RWPE2 (cell line): ENCODE data around the gene PRDX3.

Experiments
- ATAC-seq: fragments of 200-7000 bp; cut with Tn5 transposase; 3 replicates; pipeline ENCODE4 v1.9.1; 2021; ENCODE audit warnings: low read depth
- DNase-seq: peaks from one replicate; pipeline ENCODE4 v3.0.0-alpha.2; 2020; ENCODE audit warnings: low spot score
- H3K27ac ChIP-seq: fragments of 450-650 bp; 2 replicates; pipeline ENCODE4 v1.5.1; 2017; ENCODE audit warnings: mild to moderate bottlenecking; ENCODE audit not compliant: poor library complexity, severe bottlenecking
- H3K27me3 ChIP-seq: fragments of 250-450 bp; sonication (Bioruptor Pico); 2 replicates; pipeline ENCODE4 v1.5.1; 2021; ENCODE audit warnings: mild to moderate bottlenecking, moderate library complexity; ENCODE audit not compliant: insufficient read depth, poor library complexity, severe bottlenecking
- H3K36me3 ChIP-seq: fragments of 250-450 bp; sonication (Bioruptor Pico); 2 replicates; pipeline ENCODE4 v1.5.1; 2020; ENCODE audit warnings: low read depth, mild to moderate bottlenecking, moderate library complexity
- H3K4me1 ChIP-seq: fragments of 250-450 bp; sonication (Bioruptor Pico); 2 replicates; pipeline ENCODE4 v1.5.1; 2021; ENCODE audit warnings: mild to moderate bottlenecking, moderate library complexity; ENCODE audit not compliant: insufficient read depth, poor library complexity, severe bottlenecking
- H3K4me3 ChIP-seq: fragments of 250-450 bp; sonication (Bioruptor Pico); 2 replicates; pipeline ENCODE4 v1.5.1; 2021; ENCODE audit warnings: mild to moderate bottlenecking, moderate library complexity; ENCODE audit not compliant: severe bottlenecking
- H3K9me3 ChIP-seq: fragments of 250-450 bp; sonication (Bioruptor Pico); 2 replicates; pipeline ENCODE4 v1.5.1; 2021; ENCODE audit warnings: mild to moderate bottlenecking, moderate library complexity; ENCODE audit not compliant: severe bottlenecking
- TF ChIP-seq, protein P1 (sequence below): fragments of 450-650 bp; IDR thresholded peaks from one replicate; pipeline ENCODE4 v1.5.1; 2017; ENCODE audit warnings: mild to moderate bottlenecking, moderate library complexity; ENCODE audit not compliant: poor library complexity, severe bottlenecking

The PRDX3 gene

DNA sequence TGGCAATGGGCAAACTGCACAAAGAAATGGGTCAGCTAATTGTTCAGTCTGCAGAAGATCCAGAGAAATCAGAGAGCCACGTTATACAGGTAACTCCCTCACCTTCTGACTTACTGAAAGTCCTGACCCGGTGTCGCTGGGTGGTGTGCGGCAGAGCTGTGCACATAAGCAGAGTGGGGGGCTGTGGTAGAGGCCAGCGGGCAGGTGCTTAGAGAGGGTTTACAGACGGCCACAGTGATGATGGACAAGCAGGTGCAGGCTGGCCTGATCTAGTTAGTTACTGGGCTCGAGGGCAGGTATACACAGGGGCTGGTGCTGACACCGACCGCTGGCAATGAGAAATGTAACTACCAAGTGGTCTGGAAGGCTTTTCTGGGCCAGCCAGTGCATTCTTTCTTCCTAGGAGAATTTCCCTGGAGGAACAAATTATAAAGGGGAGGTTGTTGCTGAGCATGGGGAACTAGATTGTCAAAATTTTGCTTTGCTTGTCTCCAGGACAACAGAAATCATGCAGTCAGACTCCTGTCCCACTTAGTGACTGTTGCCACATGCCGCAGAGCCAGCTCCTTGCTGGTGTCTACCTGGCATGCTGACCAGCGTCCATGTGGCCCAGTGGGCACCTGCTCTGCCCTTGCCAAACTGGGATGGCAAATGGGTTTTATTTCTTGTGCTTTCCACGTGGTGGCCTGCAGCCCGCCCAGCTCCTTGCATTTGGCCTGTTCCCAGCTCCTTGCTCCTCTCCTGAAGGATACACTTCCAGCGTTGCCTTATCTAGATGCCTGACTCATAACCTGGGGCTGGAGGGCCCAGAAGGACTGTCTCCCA lies 45.9 kb downstream of the PRDX3 start:
- TF ChIP-seq, protein P1, sequence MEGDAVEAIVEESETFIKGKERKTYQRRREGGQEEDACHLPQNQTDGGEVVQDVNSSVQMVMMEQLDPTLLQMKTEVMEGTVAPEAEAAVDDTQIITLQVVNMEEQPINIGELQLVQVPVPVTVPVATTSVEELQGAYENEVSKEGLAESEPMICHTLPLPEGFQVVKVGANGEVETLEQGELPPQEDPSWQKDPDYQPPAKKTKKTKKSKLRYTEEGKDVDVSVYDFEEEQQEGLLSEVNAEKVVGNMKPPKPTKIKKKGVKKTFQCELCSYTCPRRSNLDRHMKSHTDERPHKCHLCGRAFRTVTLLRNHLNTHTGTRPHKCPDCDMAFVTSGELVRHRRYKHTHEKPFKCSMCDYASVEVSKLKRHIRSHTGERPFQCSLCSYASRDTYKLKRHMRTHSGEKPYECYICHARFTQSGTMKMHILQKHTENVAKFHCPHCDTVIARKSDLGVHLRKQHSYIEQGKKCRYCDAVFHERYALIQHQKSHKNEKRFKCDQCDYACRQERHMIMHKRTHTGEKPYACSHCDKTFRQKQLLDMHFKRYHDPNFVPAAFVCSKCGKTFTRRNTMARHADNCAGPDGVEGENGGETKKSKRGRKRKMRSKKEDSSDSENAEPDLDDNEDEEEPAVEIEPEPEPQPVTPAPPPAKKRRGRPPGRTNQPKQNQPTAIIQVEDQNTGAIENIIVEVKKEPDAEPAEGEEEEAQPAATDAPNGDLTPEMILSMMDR: no peak
- H3K27ac ChIP-seq: no peak overlapping the region
- ATAC-seq (no peak), DNase-seq (no peak)
- H3K4me3 ChIP-seq: no peak overlapping the region
- H3K9me3 ChIP-seq: no peaks in the 10 kb centered on the region
- no peaks in the 10 kb centered on the region for H3K27me3 ChIP-seq
- no peaks in the 10 kb centered on the region for H3K4me1 ChIP-seq
- peaks cover 61% of the 10 kb centered on the region for H3K36me3 ChIP-seq

DNA sequence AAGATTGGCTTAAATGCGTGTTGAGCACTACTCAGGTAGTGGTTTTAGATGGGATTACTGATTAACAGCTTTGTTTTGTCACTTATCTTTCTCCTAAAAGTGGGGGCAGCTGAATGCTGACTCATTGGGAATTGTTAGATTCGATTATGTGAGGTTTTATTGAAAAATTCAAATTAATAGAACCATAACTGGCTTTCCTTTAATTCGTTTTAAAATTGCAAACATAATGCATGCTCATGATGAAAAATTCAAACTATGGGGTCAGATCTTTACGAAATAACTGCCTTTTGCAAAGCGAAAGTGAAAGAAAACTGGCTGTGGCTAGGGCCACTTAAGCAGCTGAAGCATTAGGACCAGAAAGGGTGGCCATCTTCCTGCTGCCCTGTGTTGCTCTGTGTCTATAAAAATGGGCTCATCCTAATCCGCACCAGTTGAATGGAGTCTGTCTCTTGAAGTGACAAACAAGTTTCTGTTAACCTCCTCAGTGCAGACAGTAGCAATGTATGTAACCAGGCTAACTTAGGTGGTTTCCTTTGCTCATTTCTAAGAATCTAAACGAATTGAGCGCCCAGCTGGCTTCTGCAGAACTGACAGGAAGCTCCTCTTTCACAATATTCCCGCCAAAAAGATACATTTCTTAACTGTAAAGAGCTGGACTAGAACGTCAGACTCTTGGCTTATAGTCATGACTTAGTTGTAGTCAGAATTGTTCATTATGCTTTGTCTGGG lies 46.9 kb downstream of the PRDX3 start:
- Histone ChIP-seq H3K4me1 (no peaks in the 10 kb centered on the region), H3K9me3 (no peaks in the 10 kb centered on the region), H3K27me3 (no peaks in the 10 kb centered on the region), H3K36me3 (peaks cover 64% of the 10 kb centered on the region), H3K4me3 (no peak overlapping the region), H3K27ac (no peak overlapping the region)
- DNase-seq (no peak), ATAC-seq (no peak)
- TF ChIP-seq, protein P1: no peak

DNA sequence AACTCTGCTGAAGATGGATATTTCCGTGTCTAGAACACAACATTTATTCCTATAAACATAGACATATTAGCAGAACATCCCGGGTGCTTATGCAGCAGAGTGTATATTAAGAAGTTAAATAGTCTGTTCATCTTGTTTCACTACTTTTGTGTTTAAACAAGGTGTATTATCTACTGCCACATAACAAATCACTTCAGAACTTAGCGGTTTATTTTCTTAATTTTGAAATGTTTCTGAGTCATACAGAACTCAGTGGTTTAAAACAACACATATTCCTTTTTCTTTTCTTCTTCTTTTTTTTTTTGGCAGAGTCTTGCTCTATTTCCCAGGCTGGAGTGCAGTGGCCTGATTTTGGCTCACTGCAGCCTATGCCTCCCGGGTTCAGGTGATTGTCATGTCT lies 48.9 kb downstream of the PRDX3 start:
- no peak for ATAC-seq
- Histone ChIP-seq H3K27ac (no peak overlapping the region), H3K9me3 (no peaks in the 10 kb centered on the region), H3K36me3 (peaks cover 74% of the 10 kb centered on the region), H3K27me3 (no peaks in the 10 kb centered on the region), H3K4me1 (no peaks in the 10 kb centered on the region), H3K4me3 (no peak overlapping the region)
- TF ChIP-seq, protein P1: no peak
- no peak for DNase-seq

DNA sequence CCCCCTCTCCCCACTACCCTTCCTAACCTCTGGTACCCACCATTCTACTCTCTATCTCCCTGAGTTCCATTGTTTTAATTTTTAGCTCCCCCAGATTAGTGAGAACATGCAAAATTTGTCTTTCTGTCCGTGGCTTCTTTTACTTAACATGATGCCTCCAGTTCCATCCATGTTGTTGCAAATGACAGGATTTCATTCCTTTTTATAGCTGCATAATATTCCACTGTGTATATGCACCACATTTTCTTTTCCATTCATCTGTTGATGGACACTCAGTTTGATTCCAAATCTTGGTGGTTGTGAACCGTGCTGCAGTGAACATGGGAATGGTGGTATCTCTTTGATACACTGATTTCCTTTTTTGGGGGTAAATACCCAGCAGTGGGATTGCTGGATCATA lies 52.7 kb downstream of the PRDX3 start:
- H3K27me3 ChIP-seq: no peaks in the 10 kb centered on the region
- H3K9me3 ChIP-seq: no peaks in the 10 kb centered on the region
- DNase-seq (no peak), ATAC-seq (no peak)
- peaks cover 70% of the 10 kb centered on the region for H3K36me3 ChIP-seq
- H3K27ac ChIP-seq: no peak overlapping the region
- TF ChIP-seq, protein P1: no peak
- H3K4me3 ChIP-seq: no peak overlapping the region
- no peaks in the 10 kb centered on the region for H3K4me1 ChIP-seq
